Uterus (tissue), 2 donors: ENCODE data around the gene HECTD1.
"Not testable (repeated sequence)": the region's sequence is repeated elsewhere in the genome, so short reads cannot be mapped to it uniquely, and the experiment has no call there.

Experiments
- POLR2A ChIP-seq, 2 donors: fragments of 450-650 bp; IDR thresholded peaks; one replicate each; pipeline ENCODE4 v1.6.1; 2016; ENCODE audit warnings: antibody characterized with exemption in 2 of 2, mild to moderate bottlenecking in 1 of 2, moderate library complexity in 1 of 2
- TF ChIP-seq, protein P1 (sequence below), 4 experiments: fragments of 200-600 bp in 2 of 4; fragments of 450-650 bp in 2 of 4; sonication (generic) in 2 of 4; IDR thresholded peaks; one replicate each; pipeline ENCODE4 v1.5.1; 2016 to 2019; ENCODE audit warnings: antibody characterized with exemption in 4 of 4, mild to moderate bottlenecking in 2 of 4, moderate library complexity in 1 of 4

DNA sequence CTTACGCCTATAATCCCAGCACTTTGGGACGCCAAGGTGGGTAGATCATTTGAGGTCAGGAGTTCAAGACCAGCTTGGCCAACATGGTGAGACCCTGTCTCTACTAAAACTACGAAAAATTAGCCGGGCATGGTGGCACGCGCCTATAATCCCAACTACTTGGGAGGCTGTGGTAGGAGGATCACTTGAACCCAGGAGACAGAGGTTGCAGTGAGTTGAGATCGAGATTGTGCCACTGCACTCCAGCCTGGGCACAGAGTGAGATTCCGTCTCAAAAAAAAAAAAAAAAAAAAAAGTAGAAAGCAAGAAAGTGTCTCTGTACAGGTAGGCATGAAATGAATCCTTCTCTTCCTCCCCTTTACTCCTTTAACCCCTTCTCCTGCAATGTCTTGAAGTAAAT, 111.8 kb downstream of the HECTD1 start:
- TF ChIP-seq, protein P1, sequence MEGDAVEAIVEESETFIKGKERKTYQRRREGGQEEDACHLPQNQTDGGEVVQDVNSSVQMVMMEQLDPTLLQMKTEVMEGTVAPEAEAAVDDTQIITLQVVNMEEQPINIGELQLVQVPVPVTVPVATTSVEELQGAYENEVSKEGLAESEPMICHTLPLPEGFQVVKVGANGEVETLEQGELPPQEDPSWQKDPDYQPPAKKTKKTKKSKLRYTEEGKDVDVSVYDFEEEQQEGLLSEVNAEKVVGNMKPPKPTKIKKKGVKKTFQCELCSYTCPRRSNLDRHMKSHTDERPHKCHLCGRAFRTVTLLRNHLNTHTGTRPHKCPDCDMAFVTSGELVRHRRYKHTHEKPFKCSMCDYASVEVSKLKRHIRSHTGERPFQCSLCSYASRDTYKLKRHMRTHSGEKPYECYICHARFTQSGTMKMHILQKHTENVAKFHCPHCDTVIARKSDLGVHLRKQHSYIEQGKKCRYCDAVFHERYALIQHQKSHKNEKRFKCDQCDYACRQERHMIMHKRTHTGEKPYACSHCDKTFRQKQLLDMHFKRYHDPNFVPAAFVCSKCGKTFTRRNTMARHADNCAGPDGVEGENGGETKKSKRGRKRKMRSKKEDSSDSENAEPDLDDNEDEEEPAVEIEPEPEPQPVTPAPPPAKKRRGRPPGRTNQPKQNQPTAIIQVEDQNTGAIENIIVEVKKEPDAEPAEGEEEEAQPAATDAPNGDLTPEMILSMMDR (IDR thresholded peaks at IDR 0.05), result not testable (repeated sequence)
- TF ChIP-seq POLR2A (IDR thresholded peaks at IDR 0.05), result not testable (repeated sequence)
